Activated CD8-positive, alpha-beta memory T cell treated with anti-CD3 and anti-CD28 coated beads for 24 hours (primary cell): ENCODE data around the gene S100B.

Source experiments
- DNase-seq: peaks from one replicate; pipeline ENCODE4 v3.0.0-alpha.2; 2020

Gene S100B

GRCh38 chr21:46626975-46627501 is 22.2 kb upstream of the S100B start:
- DNase-seq: no peak

GRCh38 chr21:46626536-46626935 is 21.7 kb upstream of the S100B start:
- no peak for DNase-seq

GRCh38 chr21:46625759-46626158 is 20.9 kb upstream of the S100B start:
- DNase-seq: no peak

GRCh38 chr21:46624050-46624449 is 19.2 kb upstream of the S100B start:
- no peak for DNase-seq

- DNase-seq: no peak
Measured at GRCh38 chr21:46622226-46622625, 17.3 kb upstream of the S100B start.

- DNase-seq: no peak
Measured at GRCh38 chr21:46621457-46622182, 16.7 kb upstream of the S100B start.

- no peak for DNase-seq
Measured at GRCh38 chr21:46620846-46621245, 16.0 kb upstream of the S100B start.

- no peak for DNase-seq
Measured at GRCh38 chr21:46619846-46620245, 15.0 kb upstream of the S100B start.

GRCh38 chr21:46618738-46619379 is 14.0 kb upstream of the S100B start:
- no peak for DNase-seq

- no peak for DNase-seq
Measured at GRCh38 chr21:46617267-46618051, 12.6 kb upstream of the S100B start.

GRCh38 chr21:46616656-46617055 is 11.8 kb upstream of the S100B start:
- DNase-seq: no peak

GRCh38 chr21:46616050-46616449 is 11.2 kb upstream of the S100B start:
- no peak for DNase-seq

- no peak for DNase-seq
Measured at GRCh38 chr21:46613391-46613790, 8.5 kb upstream of the S100B start.

GRCh38 chr21:46610018-46610701 is 5.3 kb upstream of the S100B start:
- DNase-seq: no peak

- no peak for DNase-seq
Measured at GRCh38 chr21:46608672-46609111, 3.8 kb upstream of the S100B start.

- DNase-seq: no peak
Measured at GRCh38 chr21:46607636-46608035, 2.8 kb upstream of the S100B start.

- DNase-seq: no peak
Measured at GRCh38 chr21:46606427-46606813, 1.5 kb upstream of the S100B start.

GRCh38 chr21:46605767-46606426 is 1.0 kb upstream of the S100B start:
- peak; percentile 78 for DNase-seq

GRCh38 chr21:46604329-46604974 is 430 bp downstream of the S100B start:
- no peak for DNase-seq

GRCh38 chr21:46603228-46603627 is 1.7 kb downstream of the S100B start:
- no peak for DNase-seq

GRCh38 chr21:46600978-46601377 is 3.9 kb downstream of the S100B start:
- DNase-seq: no peak

GRCh38 chr21:46600305-46600704 is 4.6 kb downstream of the S100B start:
- no peak for DNase-seq
